Panc1 (cell line): ENCODE data around the gene TMEM123.

Experiments used
- CTCF ChIP-seq: fragments of 450-650 bp; IDR thresholded peaks from 2 replicates; pipeline ENCODE4 v1.5.1; 2017; ENCODE audit warnings: mild to moderate bottlenecking
- POLR2AphosphoS5 ChIP-seq: IDR thresholded peaks from 2 replicates; pipeline ENCODE4 v1.6.1; 2012; ENCODE audit warnings: mild to moderate bottlenecking, low read depth, low read length, moderate library complexity
- REST ChIP-seq, 2 experiments: IDR thresholded peaks; 2 replicates each; pipeline ENCODE4 v1.6.1; 2011 to 2012; ENCODE audit warnings: low read depth in 2 of 2, control low read depth in 1 of 2, low read length in 1 of 2, mild to moderate bottlenecking in 1 of 2, moderate library complexity in 1 of 2; ENCODE audit not compliant: insufficient read depth in 1 of 2
- TCF7L2 ChIP-seq: IDR thresholded peaks from 2 replicates; pipeline ENCODE4 v1.6.1; 2011; ENCODE audit warnings: mild to moderate bottlenecking, low read depth, low read length, inconsistent platforms

DNA sequence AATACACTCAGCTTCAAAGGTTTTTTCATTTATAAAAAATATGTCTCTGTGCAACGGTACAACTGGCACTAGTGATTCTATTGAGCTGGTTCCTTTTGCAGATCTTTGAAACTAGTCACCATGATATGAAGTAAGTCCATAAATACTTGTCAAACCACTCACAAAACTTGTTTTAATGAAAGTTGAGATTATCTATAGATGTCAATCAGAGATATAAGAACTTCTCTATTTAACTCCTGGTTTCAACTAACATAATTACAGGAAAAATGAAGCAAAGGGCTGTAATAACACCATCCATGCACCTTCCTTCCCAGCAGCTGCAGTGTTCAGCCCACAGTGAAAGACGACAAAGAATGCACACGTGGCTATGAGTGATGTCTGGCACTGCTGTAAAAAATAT is 44.7 kb downstream of the TMEM123 start:
- TF ChIP-seq POLR2AphosphoS5 = no peak
- TF ChIP-seq CTCF = no peak
- no peak for TF ChIP-seq REST (IDR thresholded peaks at IDR 0.05; ENCODE audit: insufficient read depth in 1 of 2, low read depth in 2 of 2, low read length in 1 of 2)
- TF ChIP-seq TCF7L2 = no peak
